NCI-H2227 (cell line): ENCODE measurements around the gene FBXO30.

ENCODE experiments used
- DNase-seq: peaks from one replicate; lab custom pipeline; 2025; ENCODE audit not compliant: unreplicated experiment; lab: John Stamatoyannopoulos, UW

FBXO30 gene

DNA sequence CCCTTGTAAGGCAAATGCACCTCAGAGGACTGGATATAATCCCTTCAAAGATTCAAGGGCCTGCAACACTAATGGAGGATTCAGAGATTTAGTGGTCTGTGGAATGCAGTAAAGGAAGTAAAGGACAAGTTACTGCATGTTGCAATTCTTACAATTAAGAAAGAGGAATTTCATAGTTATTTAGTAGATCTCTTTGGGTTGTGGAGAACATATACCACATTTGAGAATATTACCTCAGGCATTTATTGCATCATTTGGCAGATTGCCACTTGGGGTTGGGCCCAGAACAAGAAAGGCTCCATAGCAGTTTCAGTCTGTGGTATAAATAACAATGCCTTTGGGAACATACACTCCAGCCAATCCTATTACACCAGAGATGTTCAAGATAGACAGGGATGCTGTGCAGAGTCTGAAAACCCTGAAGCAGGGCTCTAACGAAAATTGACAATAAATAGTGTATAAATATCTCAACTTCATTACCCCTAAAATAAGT lies 58.4 kb downstream of the FBXO30 start:
- DNase-seq: no peak

DNA sequence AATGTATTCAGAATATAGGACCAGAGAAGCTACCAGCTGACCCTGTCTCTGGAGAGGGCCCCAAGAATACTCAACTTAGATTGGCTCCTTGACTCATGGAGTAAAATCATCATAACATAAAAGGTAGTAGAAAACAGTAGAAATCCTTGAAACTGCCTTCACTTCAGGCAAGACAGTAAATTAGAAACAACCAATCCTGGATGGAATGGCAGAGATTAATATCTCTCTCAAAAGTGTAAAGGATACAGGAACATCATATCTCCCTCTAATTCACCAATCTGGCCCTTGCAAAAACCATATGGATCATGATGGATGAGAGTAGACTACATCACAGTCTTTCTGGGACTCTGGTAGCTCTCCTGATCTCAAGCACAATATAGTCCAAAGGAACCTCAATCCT lies 58.9 kb downstream of the FBXO30 start:
- no peak for DNase-seq

DNA sequence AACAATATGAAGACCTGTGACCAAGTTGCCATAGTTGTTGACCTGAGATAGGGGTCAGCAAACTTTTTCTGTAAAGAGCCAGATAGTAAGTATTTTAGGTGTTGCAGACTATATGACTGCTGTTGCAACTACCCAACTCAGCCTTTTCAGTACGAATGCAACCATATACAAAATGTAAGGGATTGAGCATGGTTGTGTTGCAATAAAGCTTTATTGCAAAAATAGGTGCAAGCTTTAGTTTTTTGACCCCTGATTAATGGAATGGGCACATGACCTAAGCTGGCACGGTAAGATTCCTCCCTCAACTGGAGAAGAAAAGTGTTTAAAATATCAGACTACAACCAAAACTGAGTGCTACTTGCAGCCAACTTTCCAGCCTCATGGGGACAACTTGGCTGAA lies 62.0 kb downstream of the FBXO30 start:
- DNase-seq: no peak

DNA sequence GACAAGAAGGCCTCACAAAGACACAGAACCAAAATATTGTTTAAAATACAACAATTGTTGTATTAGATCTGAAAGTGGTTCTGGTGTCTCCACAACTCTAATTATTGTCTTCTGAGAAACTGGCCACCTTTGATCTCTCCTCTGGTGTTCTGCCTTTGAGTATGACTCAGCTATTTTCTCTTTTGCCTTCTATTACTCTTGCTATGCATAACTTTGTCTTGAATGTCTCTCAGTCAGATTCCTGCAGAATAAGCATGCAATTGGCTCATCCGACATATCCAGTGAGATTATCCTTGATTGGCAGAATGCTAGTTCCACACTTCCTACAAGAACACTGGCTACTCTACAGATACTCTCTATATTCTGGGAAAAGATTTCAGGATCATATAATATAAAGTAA lies 65.0 kb downstream of the FBXO30 start:
- DNase-seq: peak; percentile 1

DNA sequence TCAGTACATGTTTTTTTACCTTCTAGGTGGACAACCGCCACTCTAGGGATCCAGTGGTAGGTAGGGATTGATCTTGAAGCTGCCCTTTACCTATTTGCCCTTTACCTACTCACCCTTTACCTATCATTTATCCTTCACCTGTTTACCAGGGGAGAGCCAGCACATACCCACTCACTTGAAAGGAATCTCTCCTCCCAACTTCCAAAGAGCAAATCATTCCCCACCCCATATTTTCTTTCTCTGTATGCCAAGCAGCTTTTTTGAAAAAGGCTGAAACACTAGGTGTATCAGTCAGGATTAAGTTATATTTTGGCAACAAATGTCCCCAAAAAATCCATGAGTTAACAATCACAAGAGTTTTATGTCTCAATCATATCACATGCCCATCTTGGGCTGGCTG lies 68.7 kb downstream of the FBXO30 start:
- DNase-seq: no peak

DNA sequence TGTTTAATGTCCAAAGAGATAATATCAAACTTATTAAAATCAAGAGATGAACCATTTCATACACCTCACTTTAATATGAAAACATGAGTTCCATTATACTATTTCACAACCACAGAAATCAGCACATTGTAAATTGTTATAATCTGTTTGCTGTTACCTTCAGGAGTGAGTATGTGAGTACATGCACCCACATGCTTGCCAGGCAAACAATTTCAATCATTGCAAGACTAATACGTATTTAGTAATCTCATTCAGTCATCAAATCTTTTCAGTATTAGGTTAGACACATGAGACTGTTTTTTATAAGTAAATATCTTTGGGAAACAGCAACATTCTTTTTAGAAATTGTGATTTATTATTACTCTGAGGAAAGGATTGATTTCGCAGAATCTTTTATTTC lies 70.0 kb downstream of the FBXO30 start:
- no peak for DNase-seq
